ENCODE data around the gene BOD1. TPM values are rescaled to one million over a fixed set of nuclear protein-coding genes. Genes with fewer than 3 reads are reported as not detected.
"Not testable (repeated sequence)": the region's sequence is repeated elsewhere in the genome, so short reads cannot be mapped to it uniquely, and the experiment has no call there.

Gene BOD1
- total RNA-seq, 2 donors from 2014 or later = 24.1 TPM

GRCh38 chr5:173592050-173592669 is 24.3 kb downstream of the BOD1 start:
- Mint-ChIP-seq H3K36me3 (ENCODE audit: insufficient read depth in 2 of 2) (peaks cover 17 to 27% of the 10 kb centered on the region in 2 donors), H3K9me3 (peaks cover 19 to 26% of the 10 kb centered on the region in 2 donors), H3K27me3 (ENCODE audit: low read depth) (no peaks in the 10 kb centered on the region)

GRCh38 chr5:173591056-173591514 is 25.4 kb downstream of the BOD1 start:
- no peak for ATAC-seq (replicated peaks in 1 of 2)
- Mint-ChIP-seq H3K36me3 (ENCODE audit: insufficient read depth in 2 of 2) (peaks cover 18 to 30% of the 10 kb centered on the region in 2 donors), H3K9me3 (peaks cover 24 to 31% of the 10 kb centered on the region in 2 donors), H3K4me1 (ENCODE audit: low read depth) (no peaks in the 10 kb centered on the region), H3K27ac (no peak overlapping the region), H3K27me3 (ENCODE audit: low read depth) (no peaks in the 10 kb centered on the region), H3K4me3 (no peak overlapping the region)
- no peak for DNase-seq

More at GRCh38 chr5:173592050-173592669, 24.3 kb downstream of the BOD1 start:
- ATAC-seq (replicated peaks in 1 of 2) = no peak
- DNase-seq = peak; percentile 17 to 21
- Mint-ChIP-seq H3K4me1 (ENCODE audit: low read depth) (no peaks in the 10 kb centered on the region), H3K4me3 (no peak overlapping the region), H3K27ac (peak overlapping the region; percentile 44)

GRCh38 chr5:173590436-173591055 is 25.9 kb downstream of the BOD1 start:
- Mint-ChIP-seq H3K4me1 (ENCODE audit: low read depth) (no peaks in the 10 kb centered on the region), H3K9me3 (peaks cover 24 to 31% of the 10 kb centered on the region in 2 donors), H3K27me3 (ENCODE audit: low read depth) (no peaks in the 10 kb centered on the region), H3K36me3 (ENCODE audit: insufficient read depth in 2 of 2) (peaks cover 18 to 30% of the 10 kb centered on the region in 2 donors), H3K27ac (no peak overlapping the region), H3K4me3 (no peak overlapping the region)
- ATAC-seq (replicated peaks in 1 of 2) = no peak
- no peak for DNase-seq

- H3K4me1 Mint-ChIP-seq (ENCODE audit: low read depth); H3K27ac Mint-ChIP-seq; H3K4me3 Mint-ChIP-seq; ATAC-seq (replicated peaks in 1 of 2); H3K27me3 Mint-ChIP-seq (ENCODE audit: low read depth); DNase-seq: not testable (repeated sequence)
- peaks cover 19 to 21% of the 10 kb centered on the region in 2 donors for H3K9me3 Mint-ChIP-seq
- peaks cover 13 to 22% of the 10 kb centered on the region in 2 donors for H3K36me3 Mint-ChIP-seq (ENCODE audit: insufficient read depth in 2 of 2)
These were observed 30.3 kb downstream of the BOD1 start for GRCh38 chr5:173586133-173586532.

- Mint-ChIP-seq H3K9me3 (peaks cover 19 to 22% of the 10 kb centered on the region in 2 donors), H3K36me3 (ENCODE audit: insufficient read depth in 2 of 2) (peaks cover 12 to 17% of the 10 kb centered on the region in 2 donors), H3K4me1 (ENCODE audit: low read depth) (no peaks in the 10 kb centered on the region), H3K4me3 (no peak overlapping the region), H3K27me3 (ENCODE audit: low read depth) (no peaks in the 10 kb centered on the region), H3K27ac (no peak overlapping the region)
- ATAC-seq (replicated peaks in 1 of 2) = no peak
- no peak for DNase-seq
These were observed 33.1 kb downstream of the BOD1 start for GRCh38 chr5:173583346-173583745.

- H3K36me3 Mint-ChIP-seq (ENCODE audit: insufficient read depth in 2 of 2) = peaks cover 10 to 17% of the 10 kb centered on the region in 2 donors
- no peak overlapping the region for H3K27ac Mint-ChIP-seq
- H3K27me3 Mint-ChIP-seq (ENCODE audit: low read depth) = no peaks in the 10 kb centered on the region
- no peak for DNase-seq
- H3K4me3 Mint-ChIP-seq = no peak overlapping the region
- peaks cover 17 to 20% of the 10 kb centered on the region in 2 donors for H3K9me3 Mint-ChIP-seq
- no peak for ATAC-seq (replicated peaks in 1 of 2)
- no peaks in the 10 kb centered on the region for H3K4me1 Mint-ChIP-seq (ENCODE audit: low read depth)
These were observed 34.0 kb downstream of the BOD1 start for GRCh38 chr5:173582216-173583111.

GRCh38 chr5:173581408-173582215 is 34.8 kb downstream of the BOD1 start:
- ATAC-seq (replicated peaks in 1 of 2) (peak in 1 of 2 donors; percentile 49), DNase-seq (peak; percentile 54 to 58)
- H3K27me3 Mint-ChIP-seq (ENCODE audit: low read depth) = no peaks in the 10 kb centered on the region
- no peaks in the 10 kb centered on the region for H3K4me1 Mint-ChIP-seq (ENCODE audit: low read depth)
- no peak overlapping the region for H3K27ac Mint-ChIP-seq
- no peak overlapping the region for H3K4me3 Mint-ChIP-seq
- H3K36me3 Mint-ChIP-seq (ENCODE audit: insufficient read depth in 2 of 2) = peaks cover 9 to 15% of the 10 kb centered on the region in 2 donors
- peaks cover 13 to 16% of the 10 kb centered on the region in 2 donors for H3K9me3 Mint-ChIP-seq

- Mint-ChIP-seq H3K4me3 (no peak overlapping the region), H3K4me1 (ENCODE audit: low read depth) (no peaks in the 10 kb centered on the region), H3K9me3 (peaks cover 9 to 11% of the 10 kb centered on the region in 2 donors), H3K27me3 (ENCODE audit: low read depth) (peaks cover 10% of the 10 kb centered on the region), H3K27ac (no peak overlapping the region), H3K36me3 (ENCODE audit: insufficient read depth in 2 of 2) (peaks cover 5% of the 10 kb centered on the region in 2 donors)
- ATAC-seq (replicated peaks in 1 of 2) (no peak), DNase-seq (no peak)
These were observed 37.4 kb downstream of the BOD1 start for GRCh38 chr5:173578947-173579615.

GRCh38 chr5:173577817-173578216 is 38.6 kb downstream of the BOD1 start:
- Mint-ChIP-seq H3K9me3 (peaks cover 8 to 11% of the 10 kb centered on the region in 2 donors), H3K36me3 (ENCODE audit: insufficient read depth in 2 of 2) (peaks cover 2 to 5% of the 10 kb centered on the region in 2 donors), H3K4me1 (ENCODE audit: low read depth) (peaks cover 5% of the 10 kb centered on the region), H3K27ac (no peak overlapping the region), H3K4me3 (no peak overlapping the region), H3K27me3 (ENCODE audit: low read depth) (peaks cover 17% of the 10 kb centered on the region)
- ATAC-seq (replicated peaks in 1 of 2) (no peak), DNase-seq (no peak)

GRCh38 chr5:173577166-173577565 is 39.3 kb downstream of the BOD1 start:
- DNase-seq (no peak), ATAC-seq (replicated peaks in 1 of 2) (no peak)
- H3K4me3 Mint-ChIP-seq = no peak overlapping the region
- no peak overlapping the region for H3K27ac Mint-ChIP-seq
- peaks cover 8 to 11% of the 10 kb centered on the region in 2 donors for H3K9me3 Mint-ChIP-seq
- peaks cover 2 to 5% of the 10 kb centered on the region in 2 donors for H3K36me3 Mint-ChIP-seq (ENCODE audit: insufficient read depth in 2 of 2)
- peaks cover 7% of the 10 kb centered on the region for H3K4me1 Mint-ChIP-seq (ENCODE audit: low read depth)
- peaks cover 23% of the 10 kb centered on the region for H3K27me3 Mint-ChIP-seq (ENCODE audit: low read depth)

- Mint-ChIP-seq H3K27ac (no peak overlapping the region), H3K27me3 (ENCODE audit: low read depth) (peaks cover 30% of the 10 kb centered on the region), H3K9me3 (peaks cover 7 to 10% of the 10 kb centered on the region in 2 donors), H3K4me3 (no peak overlapping the region), H3K36me3 (ENCODE audit: insufficient read depth in 2 of 2) (peaks cover 2 to 5% of the 10 kb centered on the region in 2 donors), H3K4me1 (ENCODE audit: low read depth) (peaks cover 7% of the 10 kb centered on the region)
- DNase-seq (no peak), ATAC-seq (replicated peaks in 1 of 2) (no peak)
These were observed 40.5 kb downstream of the BOD1 start for GRCh38 chr5:173575985-173576384.

- Mint-ChIP-seq H3K27ac (no peak overlapping the region), H3K4me3 (no peak overlapping the region), H3K9me3 (peaks cover 7 to 10% of the 10 kb centered on the region in 2 donors), H3K36me3 (ENCODE audit: insufficient read depth in 2 of 2) (peaks cover 2 to 4% of the 10 kb centered on the region in 2 donors), H3K27me3 (ENCODE audit: low read depth) (peaks cover 30% of the 10 kb centered on the region), H3K4me1 (ENCODE audit: low read depth) (peaks cover 7% of the 10 kb centered on the region)
- ATAC-seq (replicated peaks in 1 of 2) (no peak), DNase-seq (no peak)
These were observed 41.5 kb downstream of the BOD1 start for GRCh38 chr5:173574983-173575382.
